MM.1S (cell line): Measurements from ENCODE around the gene FAM237A.

Experiments used
- DNase-seq: peaks from one replicate; pipeline ENCODE4 v3.0.0-alpha.2; 2015
- H2AFZ ChIP-seq: fragments of 300-600 bp; sonication (generic); 2 replicates; pipeline ENCODE4 v1.6.0; 2016; ENCODE audit warnings: antibody characterized with exemption, low read length
- H3F3A ChIP-seq: fragments of 300-600 bp; sonication (generic); 2 replicates; pipeline ENCODE4 v1.6.1; 2016; ENCODE audit warnings: mild to moderate bottlenecking, antibody characterized with exemption, low read length, moderate library complexity, mixed read lengths; ENCODE audit not compliant: insufficient read depth
- H3K27ac ChIP-seq: fragments of 300-600 bp; sonication (generic); 2 replicates; pipeline ENCODE4 v1.5.1; 2016; ENCODE audit warnings: mild to moderate bottlenecking, low read length
- H3K27me3 ChIP-seq: fragments of 300-600 bp; sonication (generic); replicated peaks from 2 replicates; pipeline ENCODE4 v1.6.0; 2016; ENCODE audit warnings: low read length; ENCODE audit not compliant: insufficient read depth
- H3K36me3 ChIP-seq: fragments of 300-600 bp; sonication (generic); replicated peaks from 2 replicates; pipeline ENCODE4 v1.6.1; 2016; ENCODE audit warnings: mild to moderate bottlenecking, low read length, mixed read lengths; ENCODE audit not compliant: insufficient read depth
- H3K4me1 ChIP-seq: fragments of 300-600 bp; sonication (generic); 2 replicates; pipeline ENCODE4 v1.6.1; 2016; ENCODE audit warnings: low read length, mixed read lengths
- H3K4me2 ChIP-seq: fragments of 300-600 bp; sonication (generic); 2 replicates; pipeline ENCODE4 v1.6.0; 2016; ENCODE audit warnings: low read depth, low read length
- H3K4me3 ChIP-seq: fragments of 300-600 bp; sonication (generic); 2 replicates; pipeline ENCODE4 v1.5.1; 2016; ENCODE audit warnings: low read length, mixed read lengths
- H3K79me2 ChIP-seq: fragments of 300-600 bp; sonication (generic); 2 replicates; pipeline ENCODE4 v1.6.1; 2016; ENCODE audit warnings: mixed run types, low read length, mixed read lengths
- H3K9ac ChIP-seq: fragments of 300-600 bp; sonication (generic); 2 replicates; pipeline ENCODE4 v1.6.1; 2016; ENCODE audit warnings: low read length, mixed read lengths
- H3K9me2 ChIP-seq: fragments of 300-600 bp; sonication (generic); replicated peaks from 2 replicates; pipeline ENCODE4 v1.6.1; 2016; ENCODE audit warnings: mild to moderate bottlenecking, low read length, mixed read lengths; ENCODE audit not compliant: insufficient read depth
- H3K9me3 ChIP-seq: fragments of 300-600 bp; sonication (generic); replicated peaks from 2 replicates; pipeline ENCODE4 v1.6.1; 2016; ENCODE audit warnings: mild to moderate bottlenecking, low read length, mixed read lengths; ENCODE audit not compliant: insufficient read depth
- H4K20me1 ChIP-seq: fragments of 300-600 bp; sonication (generic); 2 replicates; pipeline ENCODE4 v1.6.1; 2016; ENCODE audit warnings: mild to moderate bottlenecking, low read length, moderate library complexity, mixed read lengths; ENCODE audit not compliant: insufficient read depth
- EZH2 ChIP-seq: fragments of 300-600 bp; sonication (generic); optimal IDR thresholded peaks from 2 replicates; pipeline ENCODE3; 2017; ENCODE audit warnings: low read depth, mild to moderate bottlenecking, antibody characterized with exemption, low read length, mixed read lengths
- EZH2phosphoT487 ChIP-seq: fragments of 300-600 bp; sonication (generic); IDR thresholded peaks from 2 replicates; pipeline ENCODE4 v1.6.1; 2018; ENCODE audit warnings: antibody characterized with exemption, low read length
- TF ChIP-seq, protein P1 (sequence below): fragments of 300-600 bp; sonication (generic); IDR thresholded peaks from 2 replicates; pipeline ENCODE4 v1.5.1; 2016; ENCODE audit warnings: antibody characterized with exemption, low read length, mixed read lengths

FAM237A gene

GRCh38 chr2:206614811-206615210 is 27.5 kb upstream of the FAM237A start:
- Histone ChIP-seq H3K4me3 (no peak overlapping the region), H2AFZ (no peak overlapping the region), H3K9ac (no peak overlapping the region), H3K27me3 (no peaks in the 10 kb centered on the region), H3K36me3 (no peaks in the 10 kb centered on the region), H4K20me1 (no peaks in the 10 kb centered on the region), H3K4me1 (no peaks in the 10 kb centered on the region), H3K4me2 (no peak overlapping the region), H3K27ac (no peak overlapping the region), H3K79me2 (no peaks in the 10 kb centered on the region), H3K9me2 (no peaks in the 10 kb centered on the region), H3F3A (no peaks in the 10 kb centered on the region), H3K9me3 (no peaks in the 10 kb centered on the region)
- TF ChIP-seq, protein P1, sequence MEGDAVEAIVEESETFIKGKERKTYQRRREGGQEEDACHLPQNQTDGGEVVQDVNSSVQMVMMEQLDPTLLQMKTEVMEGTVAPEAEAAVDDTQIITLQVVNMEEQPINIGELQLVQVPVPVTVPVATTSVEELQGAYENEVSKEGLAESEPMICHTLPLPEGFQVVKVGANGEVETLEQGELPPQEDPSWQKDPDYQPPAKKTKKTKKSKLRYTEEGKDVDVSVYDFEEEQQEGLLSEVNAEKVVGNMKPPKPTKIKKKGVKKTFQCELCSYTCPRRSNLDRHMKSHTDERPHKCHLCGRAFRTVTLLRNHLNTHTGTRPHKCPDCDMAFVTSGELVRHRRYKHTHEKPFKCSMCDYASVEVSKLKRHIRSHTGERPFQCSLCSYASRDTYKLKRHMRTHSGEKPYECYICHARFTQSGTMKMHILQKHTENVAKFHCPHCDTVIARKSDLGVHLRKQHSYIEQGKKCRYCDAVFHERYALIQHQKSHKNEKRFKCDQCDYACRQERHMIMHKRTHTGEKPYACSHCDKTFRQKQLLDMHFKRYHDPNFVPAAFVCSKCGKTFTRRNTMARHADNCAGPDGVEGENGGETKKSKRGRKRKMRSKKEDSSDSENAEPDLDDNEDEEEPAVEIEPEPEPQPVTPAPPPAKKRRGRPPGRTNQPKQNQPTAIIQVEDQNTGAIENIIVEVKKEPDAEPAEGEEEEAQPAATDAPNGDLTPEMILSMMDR, result no peak
- TF ChIP-seq EZH2phosphoT487 (no peak), EZH2 (no peak)
- DNase-seq, result no peak

DNA sequence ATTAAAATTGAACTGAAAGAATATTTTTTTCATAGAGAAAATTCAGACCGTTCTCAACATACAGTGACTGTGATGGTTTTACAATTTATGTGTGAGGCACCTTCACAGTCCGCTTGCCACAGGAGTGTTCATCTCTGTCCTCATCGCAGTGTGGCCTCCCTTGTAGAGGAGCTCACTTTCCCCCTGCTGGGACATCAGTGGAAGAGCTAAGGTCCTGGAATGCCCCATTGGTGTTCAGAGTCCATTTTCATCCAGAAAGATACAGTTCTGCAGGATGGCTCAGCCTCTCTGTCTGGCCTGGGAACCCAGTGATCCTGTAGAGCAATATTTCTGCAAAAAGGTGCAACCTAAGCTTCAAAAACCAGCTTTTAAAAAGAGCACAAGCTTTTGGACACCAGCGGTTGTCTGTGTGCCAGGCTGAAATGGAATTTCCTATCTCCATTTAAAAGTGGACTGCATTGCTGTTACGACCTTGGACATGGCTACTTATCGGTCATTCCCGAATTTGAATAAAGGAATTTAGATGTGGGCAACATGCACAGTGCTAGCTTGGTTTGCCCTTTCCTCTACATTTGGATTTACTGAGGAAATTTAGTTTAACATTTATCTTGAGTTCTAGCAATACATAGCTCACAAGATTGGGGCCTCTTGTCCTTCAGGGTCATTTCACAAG is 26.7 kb upstream of the FAM237A start:
- no peaks in the 10 kb centered on the region for H3K79me2 ChIP-seq
- H3K4me2 ChIP-seq, result no peak overlapping the region
- no peaks in the 10 kb centered on the region for H3K4me1 ChIP-seq
- no peaks in the 10 kb centered on the region for H3K27me3 ChIP-seq
- no peak for TF ChIP-seq EZH2phosphoT487
- TF ChIP-seq, protein P1, result no peak
- no peak for TF ChIP-seq EZH2
- H2AFZ ChIP-seq, result no peak overlapping the region
- no peaks in the 10 kb centered on the region for H3K9me3 ChIP-seq
- H3K36me3 ChIP-seq, result no peaks in the 10 kb centered on the region
- no peak overlapping the region for H3K9ac ChIP-seq
- DNase-seq, result no peak
- no peaks in the 10 kb centered on the region for H4K20me1 ChIP-seq
- H3K4me3 ChIP-seq, result no peak overlapping the region
- H3K27ac ChIP-seq, result no peak overlapping the region
- no peaks in the 10 kb centered on the region for H3K9me2 ChIP-seq
- H3F3A ChIP-seq, result no peaks in the 10 kb centered on the region

- Histone ChIP-seq H3K9ac (no peak overlapping the region), H3K27ac (no peak overlapping the region), H4K20me1 (no peaks in the 10 kb centered on the region), H3K36me3 (no peaks in the 10 kb centered on the region), H3K27me3 (no peaks in the 10 kb centered on the region), H3K79me2 (no peaks in the 10 kb centered on the region), H3K4me3 (no peak overlapping the region), H3F3A (no peaks in the 10 kb centered on the region), H3K9me3 (no peaks in the 10 kb centered on the region), H2AFZ (no peak overlapping the region), H3K9me2 (no peaks in the 10 kb centered on the region), H3K4me2 (no peak overlapping the region), H3K4me1 (no peaks in the 10 kb centered on the region)
- no peak for DNase-seq
- no peak for TF ChIP-seq EZH2phosphoT487
- no peak for TF ChIP-seq EZH2
- TF ChIP-seq, protein P1, result no peak
Measured at GRCh38 chr2:206616151-206616550, 26.1 kb upstream of the FAM237A start.
